ENCODE results near the gene NANP. TPM values are rescaled to one million over a fixed set of nuclear protein-coding genes. Genes with fewer than 3 reads are reported as not detected.

NANP gene, protein sequence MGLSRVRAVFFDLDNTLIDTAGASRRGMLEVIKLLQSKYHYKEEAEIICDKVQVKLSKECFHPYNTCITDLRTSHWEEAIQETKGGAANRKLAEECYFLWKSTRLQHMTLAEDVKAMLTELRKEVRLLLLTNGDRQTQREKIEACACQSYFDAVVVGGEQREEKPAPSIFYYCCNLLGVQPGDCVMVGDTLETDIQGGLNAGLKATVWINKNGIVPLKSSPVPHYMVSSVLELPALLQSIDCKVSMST
- total RNA-seq (2022): 1.6 and 2.5 TPM in 2 replicates
- Bru-seq, nascent RNA: percentile 52 among the genes with signal in this experiment
- percentile 40 among the genes with signal in this experiment for BruChase-seq, experiment 1, labeled RNA remaining after a 6-hour chase
- BruChase-seq, experiment 2, labeled RNA remaining after a 2-hour chase: percentile 54 among the genes with signal in this experiment
- long read RNA-seq, partial matches to known transcripts: 0 of 3 reads
- long read RNA-seq, other reads (novel, unspliced or antisense): 0 of 3 reads

DNA sequence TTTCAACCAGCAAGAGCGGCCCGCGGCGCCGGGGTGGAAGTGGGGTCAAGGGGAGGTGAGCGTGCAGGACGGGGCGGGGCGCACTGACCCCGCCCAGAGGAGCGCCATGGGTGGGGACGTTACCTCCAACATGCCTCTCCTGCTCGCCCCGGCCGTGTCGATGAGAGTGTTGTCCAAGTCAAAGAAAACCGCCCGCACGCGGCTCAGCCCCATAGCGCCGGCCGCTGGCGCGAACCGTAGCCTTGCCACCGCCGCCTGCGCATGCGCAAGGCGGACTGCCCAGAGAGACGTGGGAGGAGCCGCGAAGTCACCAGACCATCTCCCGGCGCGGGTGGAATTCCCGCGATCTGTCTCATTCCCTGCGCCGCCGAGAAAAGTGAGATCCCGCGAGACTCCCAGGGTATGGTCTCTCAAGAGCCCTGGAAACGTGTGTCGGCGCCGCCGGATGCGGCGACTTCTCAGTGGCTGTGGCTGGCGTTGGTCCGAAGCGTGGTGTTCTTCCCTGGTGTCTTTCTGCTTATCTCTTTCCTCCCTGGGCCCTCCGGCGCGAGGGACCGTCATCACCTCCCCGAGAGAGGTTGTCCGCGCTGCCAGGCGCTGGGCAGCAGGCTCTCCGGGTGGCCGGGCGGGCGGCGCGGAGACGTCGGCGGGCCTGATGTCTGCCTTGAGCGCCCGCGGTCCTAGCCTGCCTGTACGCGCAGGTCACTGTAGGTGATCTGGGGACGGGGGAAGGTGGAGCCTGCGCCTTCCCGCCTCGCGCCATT lies at the start of gene NANP:
Gene NANP (minus strand): TSS at position 279 of the 764 bp plus-strand sequence. CDS start 66 bp downstream, at position 213.
- peak within 1 kb of the TSS; percentile 89 for H3K27ac Mint-ChIP-seq (ENCODE audit: unreplicated experiment)
- peaks cover 10% of the 10 kb centered on the region for H3K4me1 Mint-ChIP-seq (ENCODE audit: low read depth, unreplicated experiment)
- intact Hi-C loops (cut with micrococcal nuclease; ENCODE audit: unreplicated experiment): no loop called here
- H3K27me3 Mint-ChIP-seq (ENCODE audit: unreplicated experiment): no peaks in the 10 kb centered on the region
- no TSS peak for BruUV-seq (replicated peaks)
- CTCF ChIA-PET: no interaction called here
- H3K4me3 Mint-ChIP-seq (ENCODE audit: low read depth, unreplicated experiment): peak within 1 kb of the TSS; percentile 87
- peak; percentile 77 for DNase-seq
- TF ChIP-seq, protein P1, sequence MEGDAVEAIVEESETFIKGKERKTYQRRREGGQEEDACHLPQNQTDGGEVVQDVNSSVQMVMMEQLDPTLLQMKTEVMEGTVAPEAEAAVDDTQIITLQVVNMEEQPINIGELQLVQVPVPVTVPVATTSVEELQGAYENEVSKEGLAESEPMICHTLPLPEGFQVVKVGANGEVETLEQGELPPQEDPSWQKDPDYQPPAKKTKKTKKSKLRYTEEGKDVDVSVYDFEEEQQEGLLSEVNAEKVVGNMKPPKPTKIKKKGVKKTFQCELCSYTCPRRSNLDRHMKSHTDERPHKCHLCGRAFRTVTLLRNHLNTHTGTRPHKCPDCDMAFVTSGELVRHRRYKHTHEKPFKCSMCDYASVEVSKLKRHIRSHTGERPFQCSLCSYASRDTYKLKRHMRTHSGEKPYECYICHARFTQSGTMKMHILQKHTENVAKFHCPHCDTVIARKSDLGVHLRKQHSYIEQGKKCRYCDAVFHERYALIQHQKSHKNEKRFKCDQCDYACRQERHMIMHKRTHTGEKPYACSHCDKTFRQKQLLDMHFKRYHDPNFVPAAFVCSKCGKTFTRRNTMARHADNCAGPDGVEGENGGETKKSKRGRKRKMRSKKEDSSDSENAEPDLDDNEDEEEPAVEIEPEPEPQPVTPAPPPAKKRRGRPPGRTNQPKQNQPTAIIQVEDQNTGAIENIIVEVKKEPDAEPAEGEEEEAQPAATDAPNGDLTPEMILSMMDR (IDR thresholded peaks at IDR 0.05; ENCODE audit: unreplicated experiment): no peak
- peaks cover 28% of the 10 kb centered on the region for H3K36me3 Mint-ChIP-seq (ENCODE audit: insufficient read depth, unreplicated experiment)
- H3K9me3 Mint-ChIP-seq (ENCODE audit: low read depth, unreplicated experiment): peaks cover 2% of the 10 kb centered on the region

DNA sequence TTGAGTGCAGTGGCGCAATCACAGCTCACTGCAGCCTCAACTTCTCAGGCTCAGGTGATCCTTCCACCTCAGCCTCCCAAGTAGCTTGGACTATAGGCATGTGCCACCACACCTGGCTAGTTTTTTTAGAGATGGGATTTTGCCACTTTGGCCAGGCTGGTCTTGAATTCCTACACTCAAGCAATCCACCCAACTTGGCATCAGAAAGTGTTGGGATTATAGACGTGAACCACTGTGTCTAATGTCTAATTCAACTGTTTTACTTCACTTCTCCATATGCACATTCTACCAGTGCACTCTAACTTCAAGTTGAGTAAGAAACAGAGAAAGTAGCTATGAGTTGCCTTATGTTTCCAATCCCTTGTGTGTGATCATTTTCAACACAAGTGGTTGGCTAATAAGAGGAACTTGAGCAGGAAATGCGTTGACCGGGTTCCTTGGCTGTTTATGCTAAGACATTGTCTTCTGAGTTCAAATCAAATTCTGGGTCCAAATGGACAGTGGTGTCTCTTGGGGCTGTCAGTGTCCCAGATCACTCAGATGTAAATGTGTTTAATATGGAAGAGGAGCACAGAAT lies 48.9 kb upstream of the NANP start:
- CTCF ChIA-PET: interaction anchor here (0.6 kb wide), 1 partner anchor 16 kb away, joined by 3 read pairs; no protein-coding TSS in a partner anchor
- no peak overlapping the region for H3K27ac Mint-ChIP-seq (ENCODE audit: unreplicated experiment)
- H3K36me3 Mint-ChIP-seq (ENCODE audit: insufficient read depth, unreplicated experiment): peaks cover 9% of the 10 kb centered on the region
- no peaks in the 10 kb centered on the region for H3K27me3 Mint-ChIP-seq (ENCODE audit: unreplicated experiment)
- TF ChIP-seq, protein P1 (IDR thresholded peaks at IDR 0.05; ENCODE audit: unreplicated experiment): no peak
- no peak overlapping the region for H3K4me3 Mint-ChIP-seq (ENCODE audit: low read depth, unreplicated experiment)
- DNase-seq: no peak
- no peaks in the 10 kb centered on the region for H3K9me3 Mint-ChIP-seq (ENCODE audit: low read depth, unreplicated experiment)
- BruUV-seq (replicated peaks): no TSS peak
- H3K4me1 Mint-ChIP-seq (ENCODE audit: low read depth, unreplicated experiment): no peaks in the 10 kb centered on the region
- intact Hi-C loops (cut with micrococcal nuclease; ENCODE audit: unreplicated experiment): no loop called here

DNA sequence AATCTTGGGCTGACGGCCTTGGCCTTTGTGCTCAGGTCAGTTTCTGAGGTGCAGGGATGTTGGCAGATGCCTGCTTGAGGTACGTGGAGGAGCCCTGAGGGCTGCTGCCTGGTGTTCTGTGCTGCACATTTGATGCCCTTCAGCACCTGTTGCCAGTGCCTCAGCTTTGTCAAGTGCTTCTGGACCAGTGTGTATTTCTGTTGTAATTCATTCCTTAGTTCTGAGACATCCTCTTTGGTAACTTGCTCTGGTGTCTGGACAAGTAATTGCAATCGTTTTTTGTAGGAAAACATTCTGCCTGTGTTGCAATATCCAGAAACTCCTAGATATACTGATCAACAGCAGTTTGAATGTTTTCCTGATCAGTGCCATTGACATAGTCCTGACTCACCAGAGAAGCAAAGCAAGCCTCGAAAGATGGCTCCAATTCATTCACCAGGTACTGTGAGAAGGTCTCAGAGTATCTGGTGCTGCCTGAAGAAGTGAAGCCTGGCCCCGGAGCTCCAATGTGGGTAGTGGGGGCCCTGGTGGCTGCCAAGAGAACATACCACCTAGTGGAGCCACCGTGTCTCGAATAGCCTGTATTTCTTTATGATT lies 46.1 kb upstream of the NANP start:
- TF ChIP-seq, protein P1 (IDR thresholded peaks at IDR 0.05; ENCODE audit: unreplicated experiment): no peak
- no peak overlapping the region for H3K27ac Mint-ChIP-seq (ENCODE audit: unreplicated experiment)
- no peak overlapping the region for H3K4me3 Mint-ChIP-seq (ENCODE audit: low read depth, unreplicated experiment)
- H3K9me3 Mint-ChIP-seq (ENCODE audit: low read depth, unreplicated experiment): no peaks in the 10 kb centered on the region
- intact Hi-C loops (cut with micrococcal nuclease; ENCODE audit: unreplicated experiment): no loop called here
- DNase-seq: no peak
- no TSS peak for BruUV-seq (replicated peaks)
- CTCF ChIA-PET: no interaction called here
- no peaks in the 10 kb centered on the region for H3K36me3 Mint-ChIP-seq (ENCODE audit: insufficient read depth, unreplicated experiment)
- no peaks in the 10 kb centered on the region for H3K4me1 Mint-ChIP-seq (ENCODE audit: low read depth, unreplicated experiment)
- H3K27me3 Mint-ChIP-seq (ENCODE audit: unreplicated experiment): no peaks in the 10 kb centered on the region

DNA sequence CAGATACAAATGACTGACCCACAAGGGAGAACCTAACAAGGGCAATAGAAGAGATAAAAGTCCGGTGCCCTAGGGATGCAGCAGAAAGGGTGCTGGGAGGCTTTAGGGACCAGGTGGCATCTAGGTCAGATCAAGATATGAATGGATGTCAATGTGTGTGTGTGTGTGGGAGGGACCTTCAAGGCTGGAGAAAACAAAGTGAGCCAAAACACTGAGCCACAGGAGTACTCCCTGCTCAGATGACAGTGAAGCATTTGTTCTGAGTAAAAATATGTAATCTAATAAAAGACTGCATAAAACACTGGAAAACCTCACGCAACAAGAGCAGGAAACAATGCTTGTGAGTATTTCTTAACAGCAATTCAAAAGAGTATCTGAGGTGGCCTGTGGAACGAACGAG lies 44.6 kb upstream of the NANP start:
- intact Hi-C loops (cut with micrococcal nuclease; ENCODE audit: unreplicated experiment): no loop called here
- Mint-ChIP-seq H3K4me1 (ENCODE audit: low read depth, unreplicated experiment) (no peaks in the 10 kb centered on the region), H3K27me3 (ENCODE audit: unreplicated experiment) (no peaks in the 10 kb centered on the region), H3K9me3 (ENCODE audit: low read depth, unreplicated experiment) (no peaks in the 10 kb centered on the region), H3K4me3 (ENCODE audit: low read depth, unreplicated experiment) (no peak overlapping the region), H3K27ac (ENCODE audit: unreplicated experiment) (no peak overlapping the region), H3K36me3 (ENCODE audit: insufficient read depth, unreplicated experiment) (no peaks in the 10 kb centered on the region)
- CTCF ChIA-PET: no interaction called here
- TF ChIP-seq, protein P1 (IDR thresholded peaks at IDR 0.05; ENCODE audit: unreplicated experiment): no peak
- BruUV-seq (replicated peaks): no TSS peak
- no peak for DNase-seq

Measured in Calu3 (cell line).